H9 (cell line): ENCODE data around the gene IFI27. TPM values are rescaled to one million over a fixed set of nuclear protein-coding genes. Genes with fewer than 3 reads are reported as not detected.
A peak's percentile ranks its signal among the peaks of the same experiment; 100 is the strongest.

Experiments
- DNase-seq: peaks from one replicate; pipeline ENCODE4 v3.0.0-alpha.2; 2017
- H2AFZ ChIP-seq: one replicate; pipeline ENCODE4 v1.6.1; 2013; ENCODE audit warnings: mild to moderate bottlenecking, low read length, control low read depth, moderate library complexity
- H2AK5ac ChIP-seq: 2 replicates; pipeline ENCODE4 v1.6.1; 2013; ENCODE audit warnings: low read length, control low read depth, mixed read lengths; ENCODE audit not compliant: insufficient read length
- H2BK120ac ChIP-seq: one replicate; pipeline ENCODE4 v1.6.1; 2013; ENCODE audit warnings: low read depth, mild to moderate bottlenecking, low read length, control low read depth, inconsistent platforms; ENCODE audit not compliant: poor library complexity, severe bottlenecking
- H2BK12ac ChIP-seq: 2 replicates; pipeline ENCODE4 v1.6.1; 2013; ENCODE audit warnings: low read length, control low read depth, mixed read lengths, low read depth; ENCODE audit not compliant: insufficient read length
- H2BK15ac ChIP-seq: 2 replicates; pipeline ENCODE4 v1.6.1; 2013; ENCODE audit warnings: low read depth, low read length, control low read depth
- H2BK20ac ChIP-seq: one replicate; pipeline ENCODE4 v1.6.1; 2013; ENCODE audit warnings: low read depth, mild to moderate bottlenecking, low read length, control low read depth, inconsistent platforms; ENCODE audit not compliant: poor library complexity, severe bottlenecking
- H2BK5ac ChIP-seq: 2 replicates; pipeline ENCODE4 v1.6.1; 2013; ENCODE audit warnings: low read length, control low read depth, mixed read lengths; ENCODE audit not compliant: insufficient read length
- H3K14ac ChIP-seq: 2 replicates; pipeline ENCODE4 v1.6.1; 2013; ENCODE audit warnings: low read length, control low read depth; ENCODE audit not compliant: insufficient read depth
- H3K18ac ChIP-seq: 2 replicates; pipeline ENCODE4 v1.6.1; 2013; ENCODE audit warnings: low read depth, mild to moderate bottlenecking, mixed read lengths, low read length, control low read depth; ENCODE audit not compliant: insufficient read length
- H3K23ac ChIP-seq: 2 replicates; pipeline ENCODE4 v1.6.1; 2013; ENCODE audit warnings: low read length, control low read depth, mixed read lengths, low read depth; ENCODE audit not compliant: insufficient read length
- H3K23me2 ChIP-seq: 2 replicates; pipeline ENCODE4 v1.6.1; 2013; ENCODE audit warnings: low read depth, mild to moderate bottlenecking, mixed read lengths, low read length, control low read depth; ENCODE audit not compliant: insufficient read length, poor library complexity, severe bottlenecking
- H3K27ac ChIP-seq: 2 replicates; pipeline ENCODE4 v1.5.1; 2013; ENCODE audit warnings: low read length, control low read depth, mixed read lengths, low read depth; ENCODE audit not compliant: insufficient read length
- H3K27me3 ChIP-seq: 2 replicates; pipeline ENCODE4 v1.6.1; 2013; ENCODE audit warnings: low read length, control low read depth, inconsistent platforms; ENCODE audit not compliant: insufficient read depth
- H3K4ac ChIP-seq: 2 replicates; pipeline ENCODE4 v1.6.1; 2013; ENCODE audit warnings: low read depth, mild to moderate bottlenecking, control low read depth, inconsistent platforms, low read length, moderate library complexity
- H3K4me1 ChIP-seq: 2 replicates; pipeline ENCODE4 v1.6.1; 2013; ENCODE audit warnings: low read length, control low read depth, inconsistent platforms; ENCODE audit not compliant: insufficient read depth
- H3K4me2 ChIP-seq: 2 replicates; pipeline ENCODE4 v1.6.1; 2013; ENCODE audit warnings: low read length, control low read depth, mixed read lengths; ENCODE audit not compliant: insufficient read length, insufficient read depth
- H3K56ac ChIP-seq: 2 replicates; pipeline ENCODE4 v1.6.1; 2013; ENCODE audit warnings: low read depth, mild to moderate bottlenecking, mixed read lengths, low read length, control low read depth; ENCODE audit not compliant: insufficient read length
- H3K79me1 ChIP-seq: 2 replicates; pipeline ENCODE4 v1.6.1; 2013; ENCODE audit warnings: low read depth, mild to moderate bottlenecking, moderate library complexity, low read length, control low read depth, inconsistent platforms; ENCODE audit not compliant: insufficient read depth, poor library complexity, severe bottlenecking
- H3K79me2 ChIP-seq: 2 replicates; pipeline ENCODE4 v1.6.1; 2013; ENCODE audit warnings: low read length, control low read depth, inconsistent platforms; ENCODE audit not compliant: insufficient read depth
- H3K9ac ChIP-seq: 2 replicates; pipeline ENCODE4 v1.6.1; 2013; ENCODE audit warnings: low read length, control low read depth, mixed read lengths; ENCODE audit not compliant: insufficient read length; ENCODE audit errors: extremely low read depth
- H3K9me3 ChIP-seq: one replicate; pipeline ENCODE4 v1.6.1; 2013; ENCODE audit warnings: low read depth, low read length, inconsistent platforms; ENCODE audit not compliant: control insufficient read depth
- H3T11ph ChIP-seq: one replicate; pipeline ENCODE4 v1.6.1; 2013; ENCODE audit warnings: mild to moderate bottlenecking, low read length, control low read depth, inconsistent platforms
- H4K20me1 ChIP-seq: one replicate; pipeline ENCODE4 v1.6.1; 2013; ENCODE audit not compliant: control insufficient read depth, insufficient read length, insufficient read depth
- H4K5ac ChIP-seq: 2 replicates; pipeline ENCODE4 v1.6.1; 2013; ENCODE audit warnings: low read depth, mild to moderate bottlenecking, mixed read lengths, low read length, control low read depth; ENCODE audit not compliant: insufficient read length
- H4K8ac ChIP-seq: replicated peaks from 2 replicates; pipeline ENCODE4 v1.6.1; 2013; ENCODE audit warnings: low read length, control low read depth, mixed read lengths, low read depth; ENCODE audit not compliant: insufficient read length
- H4K91ac ChIP-seq: 2 replicates; pipeline ENCODE4 v1.6.1; 2013; ENCODE audit warnings: low read depth, mild to moderate bottlenecking, moderate library complexity, mixed read lengths, low read length, control low read depth; ENCODE audit not compliant: insufficient read length
- H3K27ac Mint-ChIP-seq, 3 experiments: 2 replicates in 2 of 3; 3 replicates in 1 of 3; pipeline ENCODE4 v1.8.0; 2020 to 2021; ENCODE audit warnings: mixed read lengths in 3 of 3, mild to moderate bottlenecking in 1 of 3, moderate library complexity in 1 of 3
- H3K27me3 Mint-ChIP-seq: 2 replicates; pipeline ENCODE4 v1.8.0; 2021; ENCODE audit warnings: low read depth, mild to moderate bottlenecking, moderate library complexity, mixed read lengths
- H3K36me3 Mint-ChIP-seq, 3 experiments: 2 replicates in 2 of 3; 3 replicates in 1 of 3; pipeline ENCODE4 v1.8.0; 2020 to 2021; ENCODE audit warnings: low read depth in 3 of 3, mixed read lengths in 3 of 3; ENCODE audit not compliant: insufficient read depth in 1 of 3
- H3K4me1 Mint-ChIP-seq, 2 experiments: 2 replicates each; pipeline ENCODE4 v1.8.0; 2020; ENCODE audit warnings: mixed read lengths in 2 of 2
- H3K4me3 Mint-ChIP-seq, 2 experiments: 2 replicates in 1 of 2; 3 replicates in 1 of 2; pipeline ENCODE4 v1.8.0; 2020 to 2021; ENCODE audit warnings: mild to moderate bottlenecking in 2 of 2, mixed read lengths in 2 of 2, moderate library complexity in 1 of 2
- H3K9me3 Mint-ChIP-seq, 2 experiments: 2 replicates in 1 of 2; 3 replicates in 1 of 2; pipeline ENCODE4 v1.8.0; 2020; ENCODE audit warnings: mild to moderate bottlenecking in 2 of 2, mixed read lengths in 2 of 2, moderate library complexity in 1 of 2
- CTCF ChIP-seq: fragments of 200-600 bp; sonication (generic); conservative IDR thresholded peaks from 3 replicates; pipeline ENCODE4 v1.8.0; 2021; ENCODE audit warnings: antibody characterized with exemption, mild to moderate bottlenecking
- WGBS: extraction: QIAGEN DNeasy Blood & Tissue Kit; methylation state at CpG from one replicate; pipeline ENCODE4 v1.1.7; 2013; ENCODE audit warnings: missing lambda C conversion rate, low lambda C conversion rate, mixed read lengths; ENCODE audit not compliant: insufficient read length; ENCODE audit errors: extremely low coverage; 5-methylcytosine and 5-hydroxymethylcytosine counted together
- total RNA-seq: library from RNA; stranded (reverse); gene quantifications from 2 replicates; pipeline ENCODE4 v1.2.1, GENCODE V29; 2021

The IFI27 gene
- total RNA-seq, 1 experiment from 2014 or later = 1.7 TPM

- no peak overlapping the region for H3K4ac ChIP-seq
- no peak overlapping the region for H3T11ph ChIP-seq
- no peak overlapping the region for H3K56ac ChIP-seq
- H2AFZ ChIP-seq = no peak overlapping the region
- H3K23ac ChIP-seq = no peak overlapping the region
- no peak overlapping the region for H2AK5ac ChIP-seq
- no peak overlapping the region for H4K91ac ChIP-seq
- H2BK12ac ChIP-seq = no peak overlapping the region
- H3K14ac ChIP-seq = no peak overlapping the region
- no peak overlapping the region for H2BK20ac ChIP-seq
- TF ChIP-seq CTCF = no peak
- H4K20me1 ChIP-seq = peaks cover 4% of the 10 kb centered on the region
- peaks cover 4% of the 10 kb centered on the region for H3K79me1 ChIP-seq
- no peak overlapping the region for H3K27ac ChIP-seq
- Mint-ChIP-seq H3K4me3 (peak overlapping the region; percentile 99 to 100), H3K4me1 (peaks cover 30 to 33% of the 10 kb centered on the region in 2 experiments), H3K36me3 (peaks cover 37 to 38% (median 37%) of the 10 kb centered on the region in 3 experiments), H3K27ac (peak overlapping the region; percentile 86 to 97 (median 96); a peak in 4 of 7 replicates), H3K27me3 (no peaks in the 10 kb centered on the region), H3K9me3 (peaks cover 7% of the 10 kb centered on the region in 2 experiments; a peak in 4 of 5 replicates)
- H3K4me1 ChIP-seq = peaks cover 2% of the 10 kb centered on the region
- peak overlapping the region; percentile 57 for H3K9ac ChIP-seq
- H3K23me2 ChIP-seq = peaks cover 8% of the 10 kb centered on the region
- no CpG with 5 or more reads among the region's 15 CpGs for whole genome bisulfite sequencing
- DNase-seq = no peak
- no peak overlapping the region for H2BK15ac ChIP-seq
- no peak overlapping the region for H2BK5ac ChIP-seq
- H2BK120ac ChIP-seq = no peak overlapping the region
- H3K4me2 ChIP-seq = peak overlapping the region; percentile 84
- H3K79me2 ChIP-seq = peaks cover 36% of the 10 kb centered on the region
- no peak overlapping the region for H3K18ac ChIP-seq
- no peaks in the 10 kb centered on the region for H3K9me3 ChIP-seq
- H4K5ac ChIP-seq = no peak overlapping the region
- no peak overlapping the region for H4K8ac ChIP-seq
- H3K27me3 ChIP-seq = no peaks in the 10 kb centered on the region
Measured at GRCh38 chr14:94079891-94080620, 30.5 kb upstream of the IFI27 start.
